ENCODE results near the gene ZMYND8.

ZMYND8 gene

DNA sequence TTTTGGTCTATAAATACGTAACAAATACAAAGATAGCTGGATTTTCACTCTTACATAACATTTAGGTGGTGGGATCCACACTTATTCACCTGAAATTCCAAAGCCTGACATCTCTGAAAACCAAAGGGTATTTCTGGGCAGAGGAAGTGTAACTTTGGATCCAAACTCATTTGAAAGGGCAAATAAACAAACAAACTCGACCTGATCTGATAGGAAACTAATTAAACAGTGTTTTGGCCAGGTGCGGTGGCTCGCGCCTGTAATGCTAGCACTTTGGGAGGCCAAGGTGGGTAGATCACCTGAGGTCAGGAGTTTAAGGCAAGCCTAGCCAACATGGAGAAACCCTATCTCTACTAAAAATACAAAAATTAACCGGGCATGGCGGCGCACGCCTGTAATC, 128.9 kb downstream of the ZMYND8 start:
- Histone ChIP-seq H3K27ac (ENCODE audit: low read depth, low read length) (no peak overlapping the region), H3K4me1 (ENCODE audit: control insufficient read depth, insufficient read depth, low read length) (no peaks in the 10 kb centered on the region; the same call in 1 of the 2 replicates), H3K36me3 (ENCODE audit: control insufficient read depth, insufficient read depth, low read length) (peaks cover 96% of the 10 kb centered on the region), H3K9ac (ENCODE audit: low read length) (no peak overlapping the region), H3K4me3 (ENCODE audit: low read depth, low read length) (no peak overlapping the region), H3K9me3 (ENCODE audit: control insufficient read depth, insufficient read depth, low read depth, low read length) (no peaks in the 10 kb centered on the region), H3K27me3 (ENCODE audit: control insufficient read depth, insufficient read depth, low read length) (no peaks in the 10 kb centered on the region)

GRCh38 chr20:47227119-47227518, 129.4 kb downstream of the ZMYND8 start:
- Histone ChIP-seq H3K9me3 (ENCODE audit: control insufficient read depth, insufficient read depth, low read depth, low read length) (no peaks in the 10 kb centered on the region), H3K9ac (ENCODE audit: low read length) (no peak overlapping the region), H3K27ac (ENCODE audit: low read depth, low read length) (no peak overlapping the region), H3K27me3 (ENCODE audit: control insufficient read depth, insufficient read depth, low read length) (no peaks in the 10 kb centered on the region), H3K36me3 (ENCODE audit: control insufficient read depth, insufficient read depth, low read length) (peaks cover 97% of the 10 kb centered on the region), H3K4me3 (ENCODE audit: low read depth, low read length) (no peak overlapping the region), H3K4me1 (ENCODE audit: control insufficient read depth, insufficient read depth, low read length) (no peaks in the 10 kb centered on the region)

GRCh38 chr20:47225458-47225857, 131.0 kb downstream of the ZMYND8 start:
- Histone ChIP-seq H3K27me3 (ENCODE audit: control insufficient read depth, insufficient read depth, low read length) (no peaks in the 10 kb centered on the region), H3K4me1 (ENCODE audit: control insufficient read depth, insufficient read depth, low read length) (no peaks in the 10 kb centered on the region), H3K36me3 (ENCODE audit: control insufficient read depth, insufficient read depth, low read length) (peaks cover 97% of the 10 kb centered on the region), H3K9ac (ENCODE audit: low read length) (no peak overlapping the region), H3K27ac (ENCODE audit: low read depth, low read length) (no peak overlapping the region), H3K9me3 (ENCODE audit: control insufficient read depth, insufficient read depth, low read depth, low read length) (no peaks in the 10 kb centered on the region), H3K4me3 (ENCODE audit: low read depth, low read length) (no peak overlapping the region)

- Histone ChIP-seq H3K9me3 (ENCODE audit: control insufficient read depth, insufficient read depth, low read depth, low read length) (no peaks in the 10 kb centered on the region), H3K27me3 (ENCODE audit: control insufficient read depth, insufficient read depth, low read length) (no peaks in the 10 kb centered on the region), H3K4me1 (ENCODE audit: control insufficient read depth, insufficient read depth, low read length) (no peaks in the 10 kb centered on the region), H3K4me3 (ENCODE audit: low read depth, low read length) (no peak overlapping the region), H3K27ac (ENCODE audit: low read depth, low read length) (no peak overlapping the region), H3K9ac (ENCODE audit: low read length) (no peak overlapping the region), H3K36me3 (ENCODE audit: control insufficient read depth, insufficient read depth, low read length) (peaks cover 95% of the 10 kb centered on the region)
Measured at GRCh38 chr20:47224857-47225256, 131.6 kb downstream of the ZMYND8 start.

GRCh38 chr20:47224300-47224791, 132.2 kb downstream of the ZMYND8 start:
- Histone ChIP-seq H3K4me3 (ENCODE audit: low read depth, low read length) (no peak overlapping the region), H3K9me3 (ENCODE audit: control insufficient read depth, insufficient read depth, low read depth, low read length) (no peaks in the 10 kb centered on the region), H3K27me3 (ENCODE audit: control insufficient read depth, insufficient read depth, low read length) (no peaks in the 10 kb centered on the region), H3K27ac (ENCODE audit: low read depth, low read length) (no peak overlapping the region), H3K9ac (ENCODE audit: low read length) (no peak overlapping the region), H3K36me3 (ENCODE audit: control insufficient read depth, insufficient read depth, low read length) (peaks cover 95% of the 10 kb centered on the region), H3K4me1 (ENCODE audit: control insufficient read depth, insufficient read depth, low read length) (no peaks in the 10 kb centered on the region)

GRCh38 chr20:47223896-47224295, 132.6 kb downstream of the ZMYND8 start:
- peaks cover 92% of the 10 kb centered on the region for H3K36me3 ChIP-seq (ENCODE audit: control insufficient read depth, insufficient read depth, low read length)
- H3K27ac ChIP-seq (ENCODE audit: low read depth, low read length): no peak overlapping the region
- no peaks in the 10 kb centered on the region for H3K4me1 ChIP-seq (ENCODE audit: control insufficient read depth, insufficient read depth, low read length)
- H3K9me3 ChIP-seq (ENCODE audit: control insufficient read depth, insufficient read depth, low read depth, low read length): no peaks in the 10 kb centered on the region
- no peak overlapping the region for H3K4me3 ChIP-seq (ENCODE audit: low read depth, low read length)
- no peak overlapping the region for H3K9ac ChIP-seq (ENCODE audit: low read length)
- H3K27me3 ChIP-seq (ENCODE audit: control insufficient read depth, insufficient read depth, low read length): no peaks in the 10 kb centered on the region

- Histone ChIP-seq H3K27me3 (ENCODE audit: control insufficient read depth, insufficient read depth, low read length) (no peaks in the 10 kb centered on the region), H3K27ac (ENCODE audit: low read depth, low read length) (no peak overlapping the region), H3K9me3 (ENCODE audit: control insufficient read depth, insufficient read depth, low read depth, low read length) (no peaks in the 10 kb centered on the region), H3K9ac (ENCODE audit: low read length) (no peak overlapping the region), H3K4me1 (ENCODE audit: control insufficient read depth, insufficient read depth, low read length) (no peaks in the 10 kb centered on the region), H3K36me3 (ENCODE audit: control insufficient read depth, insufficient read depth, low read length) (peaks cover 92% of the 10 kb centered on the region), H3K4me3 (ENCODE audit: low read depth, low read length) (no peak overlapping the region)
Measured at GRCh38 chr20:47222468-47223119, 133.9 kb downstream of the ZMYND8 start.

DNA sequence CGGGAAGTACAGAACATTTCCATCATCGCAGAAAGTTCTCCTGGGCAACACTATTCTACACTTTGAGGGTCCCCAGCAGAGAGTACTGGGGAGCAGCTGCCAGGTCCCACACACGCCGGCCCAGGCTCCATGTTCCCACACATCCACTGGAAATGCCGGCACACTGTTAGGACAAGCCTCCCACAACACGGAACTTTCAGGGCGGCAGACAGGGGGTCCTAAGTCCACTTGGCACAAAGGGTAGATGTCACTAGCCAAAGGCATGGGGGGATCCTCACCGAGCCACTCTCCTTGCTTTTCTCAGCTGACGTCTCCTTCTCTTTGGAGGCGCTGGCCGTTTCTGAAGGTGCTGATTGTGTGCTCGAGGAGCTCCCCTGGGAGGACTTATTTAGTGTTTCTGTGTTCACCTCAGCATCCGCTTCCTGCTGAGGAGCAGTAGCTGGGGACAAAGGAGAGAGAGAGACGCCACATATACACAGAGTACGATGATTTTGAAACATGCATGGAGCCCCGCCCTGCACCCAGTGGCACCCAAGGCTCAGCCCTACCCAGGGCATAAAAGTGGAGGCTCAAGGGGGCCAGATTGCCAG, 135.4 kb downstream of the ZMYND8 start:
- H3K27me3 ChIP-seq (ENCODE audit: control insufficient read depth, insufficient read depth, low read length): no peaks in the 10 kb centered on the region
- H3K36me3 ChIP-seq (ENCODE audit: control insufficient read depth, insufficient read depth, low read length): peaks cover 91% of the 10 kb centered on the region
- no peaks in the 10 kb centered on the region for H3K9me3 ChIP-seq (ENCODE audit: control insufficient read depth, insufficient read depth, low read depth, low read length)
- no peaks in the 10 kb centered on the region for H3K4me1 ChIP-seq (ENCODE audit: control insufficient read depth, insufficient read depth, low read length)
- H3K9ac ChIP-seq (ENCODE audit: low read length): no peak overlapping the region
- no peak overlapping the region for H3K27ac ChIP-seq (ENCODE audit: low read depth, low read length)
- no peak overlapping the region for H3K4me3 ChIP-seq (ENCODE audit: low read depth, low read length)

GRCh38 chr20:47220161-47220582, 136.3 kb downstream of the ZMYND8 start:
- H3K9ac ChIP-seq (ENCODE audit: low read length): no peak overlapping the region
- no peak overlapping the region for H3K4me3 ChIP-seq (ENCODE audit: low read depth, low read length)
- H3K36me3 ChIP-seq (ENCODE audit: control insufficient read depth, insufficient read depth, low read length): peaks cover 93% of the 10 kb centered on the region
- H3K9me3 ChIP-seq (ENCODE audit: control insufficient read depth, insufficient read depth, low read depth, low read length): no peaks in the 10 kb centered on the region
- H3K27me3 ChIP-seq (ENCODE audit: control insufficient read depth, insufficient read depth, low read length): no peaks in the 10 kb centered on the region
- no peak overlapping the region for H3K27ac ChIP-seq (ENCODE audit: low read depth, low read length)
- no peaks in the 10 kb centered on the region for H3K4me1 ChIP-seq (ENCODE audit: control insufficient read depth, insufficient read depth, low read length)

DNA sequence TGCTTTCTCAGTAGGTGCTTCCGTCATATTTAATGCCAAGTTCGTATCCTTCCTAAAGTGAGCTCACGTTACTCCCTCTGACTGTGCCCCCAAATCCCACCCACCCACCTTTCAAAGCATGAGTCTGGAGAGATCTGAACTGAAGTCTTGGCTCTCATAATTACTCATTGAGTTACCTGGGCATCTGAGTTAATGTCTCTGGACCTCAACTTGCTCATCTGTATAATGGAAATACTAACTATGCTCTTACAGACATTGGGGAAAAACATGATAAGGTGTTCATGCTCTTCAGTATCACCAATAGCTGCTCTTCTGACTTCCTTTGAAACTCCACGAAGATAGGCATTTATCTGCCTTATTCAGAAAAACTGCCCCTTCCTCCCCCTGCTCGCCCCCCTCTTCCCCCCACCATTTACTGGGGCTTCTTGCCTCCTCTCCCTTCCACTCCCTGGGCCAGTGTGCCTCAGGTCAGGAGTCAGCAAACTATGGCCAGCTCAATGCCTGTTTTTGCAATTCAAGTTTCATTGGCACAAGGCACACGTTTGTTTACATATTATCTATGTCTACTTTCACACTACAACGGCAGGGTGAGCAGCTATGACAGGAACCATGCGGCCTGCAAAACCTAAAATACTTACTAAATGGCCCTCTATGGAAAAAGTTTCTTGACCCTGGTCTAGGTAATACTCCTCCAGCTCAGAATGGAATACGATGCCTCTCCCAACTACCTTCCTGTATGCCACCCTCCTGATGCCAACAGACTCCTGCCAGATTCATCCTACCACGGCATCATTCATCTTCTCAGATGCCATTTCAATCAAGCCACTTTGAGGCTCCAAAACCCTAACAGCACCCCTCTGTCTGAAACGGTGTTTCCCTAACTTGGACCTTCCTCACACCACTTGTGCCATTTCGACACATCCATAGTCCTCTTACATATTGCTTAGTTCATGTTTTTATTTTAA, 138.7 kb downstream of the ZMYND8 start:
- peaks cover 93% of the 10 kb centered on the region for H3K36me3 ChIP-seq (ENCODE audit: control insufficient read depth, insufficient read depth, low read length)
- no peaks in the 10 kb centered on the region for H3K9me3 ChIP-seq (ENCODE audit: control insufficient read depth, insufficient read depth, low read depth, low read length)
- no peak overlapping the region for H3K27ac ChIP-seq (ENCODE audit: low read depth, low read length)
- H3K9ac ChIP-seq (ENCODE audit: low read length): no peak overlapping the region
- H3K27me3 ChIP-seq (ENCODE audit: control insufficient read depth, insufficient read depth, low read length): no peaks in the 10 kb centered on the region
- H3K4me1 ChIP-seq (ENCODE audit: control insufficient read depth, insufficient read depth, low read length): no peaks in the 10 kb centered on the region
- no peak overlapping the region for H3K4me3 ChIP-seq (ENCODE audit: low read depth, low read length)

All from HUES6 (cell line).